Urothelium cell line (cell line): ENCODE measurements around the gene CARD14.
"Not testable (repeated sequence)": the region's sequence is repeated elsewhere in the genome, so short reads cannot be mapped to it uniquely, and the experiment has no call there.

Source experiments
- DNase-seq: peaks from one replicate; pipeline ENCODE4 v3.0.0; 2011; ENCODE audit warnings: low spot score, mixed read lengths
- FAIRE-seq: peaks from 2 replicates; lab custom pipeline; 2011; peaks lifted over from hg19 to GRCh38; lab: Jason Lieb, UNC

CARD14 gene

GRCh38 chr17:80147035-80147822, 22.6 kb upstream of the CARD14 start, which contains the start of gene EIF4A3:
Gene EIF4A3, minus strand, starts transcription at chr17:80147128. Its CDS starts 167 bp downstream, at chr17:80146961.
- FAIRE-seq (peak; percentile 100), DNase-seq (peak; percentile 100)

- DNase-seq (no peak), FAIRE-seq (no peak)
Observed at GRCh38 chr17:80151333-80151732, 18.5 kb upstream of the CARD14 start.

- DNase-seq, result no peak
- no peak for FAIRE-seq
Observed at GRCh38 chr17:80152081-80152702, 17.6 kb upstream of the CARD14 start.

GRCh38 chr17:80153004-80153403, 16.8 kb upstream of the CARD14 start:
- DNase-seq (no peak), FAIRE-seq (no peak)

- no peak for DNase-seq
- FAIRE-seq, result no peak
Observed at GRCh38 chr17:80154166-80154565, 15.7 kb upstream of the CARD14 start.

GRCh38 chr17:80155600-80155999, 14.2 kb upstream of the CARD14 start:
- DNase-seq, FAIRE-seq: not testable (repeated sequence)

- FAIRE-seq (no peak), DNase-seq (no peak)
Observed at GRCh38 chr17:80158846-80159245, 11.0 kb upstream of the CARD14 start.

GRCh38 chr17:80160536-80160935, 9.3 kb upstream of the CARD14 start:
- DNase-seq (no peak), FAIRE-seq (peak; percentile 32)

- no peak for FAIRE-seq
Observed at GRCh38 chr17:80163336-80163735, 6.5 kb upstream of the CARD14 start.

GRCh38 chr17:80164185-80164584, 5.6 kb upstream of the CARD14 start:
- FAIRE-seq (no peak), DNase-seq (no peak)

More at GRCh38 chr17:80163336-80163735, 6.5 kb upstream of the CARD14 start:
- DNase-seq, result no peak

GRCh38 chr17:80166446-80166845, 3.4 kb upstream of the CARD14 start:
- FAIRE-seq (no peak), DNase-seq (no peak)

GRCh38 chr17:80168371-80168770, 1.5 kb upstream of the CARD14 start:
- FAIRE-seq (no peak), DNase-seq (no peak)

- no peak for DNase-seq
- FAIRE-seq, result no peak
Observed at GRCh38 chr17:80169107-80169506, 723 bp upstream of the CARD14 start.

- DNase-seq (no peak), FAIRE-seq (no peak)
Observed at GRCh38 chr17:80171681-80172080, 1.9 kb downstream of the CARD14 start.

GRCh38 chr17:80173126-80173525, 3.3 kb downstream of the CARD14 start:
- FAIRE-seq, result no peak
- DNase-seq, result no peak

GRCh38 chr17:80173916-80174315, 4.1 kb downstream of the CARD14 start:
- no peak for FAIRE-seq
- no peak for DNase-seq

- no peak for FAIRE-seq
- DNase-seq, result no peak
Observed at GRCh38 chr17:80176757-80177156, 6.9 kb downstream of the CARD14 start.

GRCh38 chr17:80177986-80178595, 8.3 kb downstream of the CARD14 start:
- DNase-seq (no peak), FAIRE-seq (no peak)

GRCh38 chr17:80180192-80180591, 10.4 kb downstream of the CARD14 start:
- no peak for FAIRE-seq

GRCh38 chr17:80181431-80181830, 11.6 kb downstream of the CARD14 start:
- DNase-seq (no peak), FAIRE-seq (no peak)

More at GRCh38 chr17:80180192-80180591, 10.4 kb downstream of the CARD14 start:
- DNase-seq, result no peak

GRCh38 chr17:80182118-80182844, 12.5 kb downstream of the CARD14 start:
- no peak for DNase-seq

More at GRCh38 chr17:80182118-80182844, 12.5 kb downstream of the CARD14 start:
- FAIRE-seq, result no peak
